ENCODE measurements around the gene CALM1.

CALM1 gene

DNA sequence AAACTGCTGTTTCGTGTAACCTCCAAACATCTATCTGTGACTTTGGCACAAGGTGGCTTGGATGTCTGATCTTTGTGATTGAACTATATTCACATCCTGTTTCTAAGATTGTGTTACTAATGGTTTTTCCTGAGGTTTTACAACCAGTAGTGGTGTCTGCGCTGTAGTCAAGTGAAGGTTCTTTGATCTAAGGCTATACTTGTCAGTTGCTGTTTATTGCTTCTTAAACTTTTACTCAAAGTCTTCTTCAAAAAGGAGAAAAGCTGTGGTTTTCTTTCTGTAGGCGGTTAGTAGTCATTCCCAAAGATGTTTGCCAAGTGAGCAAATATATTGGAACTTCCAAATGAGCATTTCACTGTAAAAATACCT is 12.3 kb upstream of the CALM1 start:
- no peak overlapping the region for H4K8ac ChIP-seq (ENCODE audit: low read depth, low read length)
- H3K4me1 ChIP-seq (ENCODE audit: control insufficient read depth in 1 of 2, insufficient read depth in 2 of 2, low read length in 2 of 2) = peaks cover 8 to 11% of the 10 kb centered on the region in 2 experiments
- H2BK5ac ChIP-seq (ENCODE audit: low read depth, low read length, poor library complexity) = no peak overlapping the region
- H4K91ac ChIP-seq (ENCODE audit: low read depth, low read length) = no peak overlapping the region
- H2BK120ac ChIP-seq (ENCODE audit: insufficient read depth, low read length, poor library complexity) = no peak overlapping the region
- H3K23ac ChIP-seq (ENCODE audit: low read length) = no peak overlapping the region
- no peak overlapping the region for H2AK5ac ChIP-seq (ENCODE audit: low read length)
- no peak overlapping the region for H3K4me2 ChIP-seq (ENCODE audit: low read length)
- H3K27me3 ChIP-seq (ENCODE audit: insufficient read depth, low read length) = no peaks in the 10 kb centered on the region
- H2BK12ac ChIP-seq (ENCODE audit: low read length) = no peak overlapping the region
- H3K27ac ChIP-seq (ENCODE audit: low read depth, low read length) = no peak overlapping the region
- peaks cover 11% of the 10 kb centered on the region for H3K79me2 ChIP-seq (ENCODE audit: control insufficient read depth, insufficient read depth, low read length, poor library complexity)
- H3K79me1 ChIP-seq (ENCODE audit: low read length) = peaks cover 15% of the 10 kb centered on the region
- H4K12ac ChIP-seq (ENCODE audit: low read depth, low read length) = no peak overlapping the region
- no peak overlapping the region for H3K9ac ChIP-seq (ENCODE audit: low read length)
- H3K4me3 ChIP-seq (ENCODE audit: low read depth, low read length) = no peak overlapping the region
- no peak overlapping the region for H3K18ac ChIP-seq (ENCODE audit: low read length)
- no CpG with 5 or more reads among the region's 3 CpGs for WGBS (ENCODE audit: extremely low coverage, insufficient coverage, insufficient read length)
- H3K14ac ChIP-seq (ENCODE audit: low read length) = no peak overlapping the region
- H3K4ac ChIP-seq (ENCODE audit: low read depth, low read length) = no peak overlapping the region
- DNase-seq = no peak
- H2AFZ ChIP-seq (ENCODE audit: insufficient read depth, low read length, poor library complexity) = no peak overlapping the region
- H3K9me3 ChIP-seq (ENCODE audit: insufficient read depth, low read depth, low read length) = no peaks in the 10 kb centered on the region
- H3K36me3 ChIP-seq (ENCODE audit: control insufficient read depth in 1 of 2, insufficient read depth in 2 of 2, low read length in 2 of 2) = no peaks in the 10 kb centered on the region

DNA sequence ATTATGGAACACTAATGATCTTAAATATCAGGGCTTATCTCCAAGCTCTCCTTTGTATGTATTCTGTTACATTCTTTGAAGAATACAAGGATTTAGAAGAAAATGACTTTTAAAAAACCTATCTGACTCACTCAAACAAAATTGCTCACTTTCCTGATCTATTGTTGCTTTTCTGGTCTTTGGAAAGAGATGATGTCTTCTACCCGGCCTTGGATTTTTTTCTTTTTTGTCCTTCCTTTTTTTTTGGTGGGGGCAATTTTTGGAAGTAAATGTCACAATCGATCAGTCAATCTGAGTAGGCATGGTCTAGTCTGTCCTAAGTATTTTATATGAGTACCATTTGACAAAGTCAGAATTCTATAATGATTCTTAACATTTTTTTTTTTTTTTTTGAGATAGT is 10.5 kb upstream of the CALM1 start:
- Histone ChIP-seq H3K36me3 (ENCODE audit: control insufficient read depth in 1 of 2, insufficient read depth in 2 of 2, low read length in 2 of 2) (no peaks in the 10 kb centered on the region), H2BK5ac (ENCODE audit: low read depth, low read length, poor library complexity) (no peak overlapping the region), H4K91ac (ENCODE audit: low read depth, low read length) (no peak overlapping the region), H2BK120ac (ENCODE audit: insufficient read depth, low read length, poor library complexity) (no peak overlapping the region), H4K8ac (ENCODE audit: low read depth, low read length) (no peak overlapping the region), H3K9ac (ENCODE audit: low read length) (no peak overlapping the region), H3K79me2 (ENCODE audit: control insufficient read depth, insufficient read depth, low read length, poor library complexity) (peaks cover 11% of the 10 kb centered on the region), H2AK5ac (ENCODE audit: low read length) (no peak overlapping the region), H3K4me3 (ENCODE audit: low read depth, low read length) (no peak overlapping the region), H3K79me1 (ENCODE audit: low read length) (peaks cover 15% of the 10 kb centered on the region), H3K27me3 (ENCODE audit: insufficient read depth, low read length) (no peaks in the 10 kb centered on the region), H3K14ac (ENCODE audit: low read length) (no peak overlapping the region), H2AFZ (ENCODE audit: insufficient read depth, low read length, poor library complexity) (no peak overlapping the region), H3K18ac (ENCODE audit: low read length) (no peak overlapping the region), H3K4ac (ENCODE audit: low read depth, low read length) (no peak overlapping the region), H3K23ac (ENCODE audit: low read length) (no peak overlapping the region), H3K4me2 (ENCODE audit: low read length) (no peak overlapping the region), H3K27ac (ENCODE audit: low read depth, low read length) (no peak overlapping the region), H3K4me1 (ENCODE audit: control insufficient read depth in 1 of 2, insufficient read depth in 2 of 2, low read length in 2 of 2) (peaks cover 8 to 11% of the 10 kb centered on the region in 2 experiments), H2BK12ac (ENCODE audit: low read length) (no peak overlapping the region), H4K12ac (ENCODE audit: low read depth, low read length) (no peak overlapping the region), H3K9me3 (ENCODE audit: insufficient read depth, low read depth, low read length) (no peaks in the 10 kb centered on the region)
- no CpG with 5 or more reads among the region's 2 CpGs for WGBS (ENCODE audit: extremely low coverage, insufficient coverage, insufficient read length)
- no peak for DNase-seq

DNA sequence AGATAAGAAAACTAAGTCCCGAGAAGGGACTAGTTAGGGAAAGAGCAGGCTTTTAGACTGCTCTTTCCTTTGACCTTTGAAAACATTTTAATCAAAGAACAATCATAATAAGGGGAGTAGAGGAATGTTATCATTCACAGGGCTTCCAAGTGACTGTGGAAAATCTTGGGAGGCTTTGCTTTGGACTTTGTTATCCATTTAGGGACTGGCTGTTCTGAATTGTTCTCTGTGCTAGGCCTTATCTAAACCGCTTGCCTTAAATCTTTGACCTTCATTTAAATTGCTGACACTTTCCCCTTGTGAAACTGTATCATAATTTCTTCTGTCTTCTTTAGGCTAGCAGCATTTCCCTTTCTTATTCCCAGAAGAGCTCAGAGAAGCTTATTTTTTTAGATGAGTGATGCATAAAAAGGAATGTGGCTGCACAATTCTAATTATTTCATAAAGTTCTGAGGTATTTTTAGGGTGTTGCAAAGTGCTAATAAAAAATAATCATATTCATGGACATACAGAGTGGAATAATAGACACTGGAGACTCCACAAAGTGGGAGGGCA is 9.5 kb upstream of the CALM1 start:
- Histone ChIP-seq H3K36me3 (ENCODE audit: control insufficient read depth in 1 of 2, insufficient read depth in 2 of 2, low read length in 2 of 2) (no peaks in the 10 kb centered on the region), H4K8ac (ENCODE audit: low read depth, low read length) (no peak overlapping the region), H2AFZ (ENCODE audit: insufficient read depth, low read length, poor library complexity) (no peak overlapping the region), H3K23ac (ENCODE audit: low read length) (no peak overlapping the region), H3K18ac (ENCODE audit: low read length) (no peak overlapping the region), H3K9me3 (ENCODE audit: insufficient read depth, low read depth, low read length) (no peaks in the 10 kb centered on the region), H3K27ac (ENCODE audit: low read depth, low read length) (no peak overlapping the region), H3K4me2 (ENCODE audit: low read length) (no peak overlapping the region), H2BK12ac (ENCODE audit: low read length) (no peak overlapping the region), H3K27me3 (ENCODE audit: insufficient read depth, low read length) (no peaks in the 10 kb centered on the region), H4K12ac (ENCODE audit: low read depth, low read length) (no peak overlapping the region), H2BK120ac (ENCODE audit: insufficient read depth, low read length, poor library complexity) (no peak overlapping the region), H3K79me1 (ENCODE audit: low read length) (peaks cover 15% of the 10 kb centered on the region), H3K4ac (ENCODE audit: low read depth, low read length) (no peak overlapping the region), H3K14ac (ENCODE audit: low read length) (no peak overlapping the region), H3K4me3 (ENCODE audit: low read depth, low read length) (no peak overlapping the region), H3K79me2 (ENCODE audit: control insufficient read depth, insufficient read depth, low read length, poor library complexity) (peaks cover 11% of the 10 kb centered on the region), H3K9ac (ENCODE audit: low read length) (no peak overlapping the region), H2BK5ac (ENCODE audit: low read depth, low read length, poor library complexity) (no peak overlapping the region), H4K91ac (ENCODE audit: low read depth, low read length) (no peak overlapping the region), H2AK5ac (ENCODE audit: low read length) (no peak overlapping the region), H3K4me1 (ENCODE audit: control insufficient read depth in 1 of 2, insufficient read depth in 2 of 2, low read length in 2 of 2) (peaks cover 4 to 6% of the 10 kb centered on the region in 2 experiments)
- no CpG with 5 or more reads among the region's 2 CpGs for WGBS (ENCODE audit: extremely low coverage, insufficient coverage, insufficient read length)
- no peak for DNase-seq

DNA sequence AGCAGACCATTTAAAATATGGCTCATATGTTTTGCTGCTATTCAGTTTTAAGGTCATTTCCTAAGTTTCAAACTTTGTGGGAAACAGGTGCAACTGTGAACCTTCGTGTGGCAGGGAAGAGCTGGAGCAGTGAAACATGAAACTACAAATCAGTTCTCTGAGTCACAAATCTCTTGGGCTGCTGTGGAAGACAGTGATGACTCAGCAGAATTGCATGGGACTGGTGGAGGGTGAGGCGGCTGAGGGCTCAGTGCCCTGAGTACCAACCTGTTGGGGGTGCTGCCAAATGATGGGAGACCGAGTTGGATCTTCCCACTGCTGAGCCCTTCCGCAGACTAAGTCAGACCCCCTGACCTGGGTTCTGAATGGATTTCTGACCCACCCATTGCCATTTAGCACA is 8.4 kb upstream of the CALM1 start:
- Histone ChIP-seq H2BK5ac (ENCODE audit: low read depth, low read length, poor library complexity) (no peak overlapping the region), H4K12ac (ENCODE audit: low read depth, low read length) (no peak overlapping the region), H3K79me2 (ENCODE audit: control insufficient read depth, insufficient read depth, low read length, poor library complexity) (peaks cover 6% of the 10 kb centered on the region), H2BK120ac (ENCODE audit: insufficient read depth, low read length, poor library complexity) (no peak overlapping the region), H3K4ac (ENCODE audit: low read depth, low read length) (no peak overlapping the region), H2AK5ac (ENCODE audit: low read length) (no peak overlapping the region), H3K36me3 (ENCODE audit: control insufficient read depth in 1 of 2, insufficient read depth in 2 of 2, low read length in 2 of 2) (no peaks in the 10 kb centered on the region), H2AFZ (ENCODE audit: insufficient read depth, low read length, poor library complexity) (no peak overlapping the region), H3K9ac (ENCODE audit: low read length) (no peak overlapping the region), H3K9me3 (ENCODE audit: insufficient read depth, low read depth, low read length) (no peaks in the 10 kb centered on the region), H3K4me1 (ENCODE audit: control insufficient read depth in 1 of 2, insufficient read depth in 2 of 2, low read length in 2 of 2) (peaks cover 4% of the 10 kb centered on the region in 2 experiments), H4K8ac (ENCODE audit: low read depth, low read length) (no peak overlapping the region), H3K18ac (ENCODE audit: low read length) (no peak overlapping the region), H3K14ac (ENCODE audit: low read length) (no peak overlapping the region), H3K79me1 (ENCODE audit: low read length) (peaks cover 7% of the 10 kb centered on the region), H2BK12ac (ENCODE audit: low read length) (no peak overlapping the region), H3K23ac (ENCODE audit: low read length) (no peak overlapping the region), H3K4me2 (ENCODE audit: low read length) (no peak overlapping the region), H3K27ac (ENCODE audit: low read depth, low read length) (no peak overlapping the region), H3K4me3 (ENCODE audit: low read depth, low read length) (no peak overlapping the region), H3K27me3 (ENCODE audit: insufficient read depth, low read length) (no peaks in the 10 kb centered on the region), H4K91ac (ENCODE audit: low read depth, low read length) (no peak overlapping the region)
- WGBS (ENCODE audit: extremely low coverage, insufficient coverage, insufficient read length) = no CpG with 5 or more reads among the region's 4 CpGs
- no peak for DNase-seq

All from trophoblast cell (in vitro differentiated cells and primary cell).